Measurements from ENCODE around the gene KDM7A. TPM values are rescaled to one million over a fixed set of nuclear protein-coding genes. Genes with fewer than 3 reads are reported as not detected.

Gene KDM7A
- total RNA-seq, 2 donors from 2014 or later, result 12.8 to 15.4 TPM

DNA sequence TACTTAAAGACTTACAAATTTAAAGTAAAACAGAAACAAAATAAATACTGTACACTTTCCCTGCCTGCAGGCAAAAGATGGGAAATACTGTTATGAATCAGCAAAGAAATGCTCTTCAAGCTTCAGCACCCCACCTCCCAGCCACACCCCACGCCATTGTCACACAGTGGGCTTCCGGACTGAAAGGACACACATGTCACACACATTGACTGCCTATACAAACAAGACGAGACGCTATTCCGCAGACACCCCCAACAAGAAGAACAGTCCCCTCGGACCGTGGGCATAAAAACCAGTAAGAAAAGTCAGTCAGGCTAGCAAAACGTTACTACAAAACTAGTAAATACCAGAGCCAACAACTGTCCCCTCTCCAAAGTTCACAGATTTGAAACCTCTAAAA, 91.8 kb downstream of the KDM7A start:
- peaks cover 12% of the 10 kb centered on the region for H3K36me3 ChIP-seq
- H3K4me3 ChIP-seq, result no peak overlapping the region
- H3K4me1 ChIP-seq, result no peaks in the 10 kb centered on the region
- H3K27ac ChIP-seq, result no peak overlapping the region
- DNase-seq (ENCODE audit: low spot score), result no peak
- TF ChIP-seq, protein P1, sequence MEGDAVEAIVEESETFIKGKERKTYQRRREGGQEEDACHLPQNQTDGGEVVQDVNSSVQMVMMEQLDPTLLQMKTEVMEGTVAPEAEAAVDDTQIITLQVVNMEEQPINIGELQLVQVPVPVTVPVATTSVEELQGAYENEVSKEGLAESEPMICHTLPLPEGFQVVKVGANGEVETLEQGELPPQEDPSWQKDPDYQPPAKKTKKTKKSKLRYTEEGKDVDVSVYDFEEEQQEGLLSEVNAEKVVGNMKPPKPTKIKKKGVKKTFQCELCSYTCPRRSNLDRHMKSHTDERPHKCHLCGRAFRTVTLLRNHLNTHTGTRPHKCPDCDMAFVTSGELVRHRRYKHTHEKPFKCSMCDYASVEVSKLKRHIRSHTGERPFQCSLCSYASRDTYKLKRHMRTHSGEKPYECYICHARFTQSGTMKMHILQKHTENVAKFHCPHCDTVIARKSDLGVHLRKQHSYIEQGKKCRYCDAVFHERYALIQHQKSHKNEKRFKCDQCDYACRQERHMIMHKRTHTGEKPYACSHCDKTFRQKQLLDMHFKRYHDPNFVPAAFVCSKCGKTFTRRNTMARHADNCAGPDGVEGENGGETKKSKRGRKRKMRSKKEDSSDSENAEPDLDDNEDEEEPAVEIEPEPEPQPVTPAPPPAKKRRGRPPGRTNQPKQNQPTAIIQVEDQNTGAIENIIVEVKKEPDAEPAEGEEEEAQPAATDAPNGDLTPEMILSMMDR (IDR thresholded peaks at IDR 0.05), result no peak
- H3K9me3 ChIP-seq, result no peaks in the 10 kb centered on the region
- no peaks in the 10 kb centered on the region for H3K27me3 ChIP-seq

GRCh38 chr7:140084142-140084655, 92.6 kb downstream of the KDM7A start:
- H3K27me3 ChIP-seq, result no peaks in the 10 kb centered on the region
- H3K9me3 ChIP-seq, result no peaks in the 10 kb centered on the region
- peaks cover 9% of the 10 kb centered on the region for H3K36me3 ChIP-seq
- no peak overlapping the region for H3K27ac ChIP-seq
- H3K4me3 ChIP-seq, result no peak overlapping the region
- TF ChIP-seq, protein P1 (IDR thresholded peaks at IDR 0.05), result no peak
- DNase-seq (ENCODE audit: low spot score), result no peak
- no peaks in the 10 kb centered on the region for H3K4me1 ChIP-seq

DNA sequence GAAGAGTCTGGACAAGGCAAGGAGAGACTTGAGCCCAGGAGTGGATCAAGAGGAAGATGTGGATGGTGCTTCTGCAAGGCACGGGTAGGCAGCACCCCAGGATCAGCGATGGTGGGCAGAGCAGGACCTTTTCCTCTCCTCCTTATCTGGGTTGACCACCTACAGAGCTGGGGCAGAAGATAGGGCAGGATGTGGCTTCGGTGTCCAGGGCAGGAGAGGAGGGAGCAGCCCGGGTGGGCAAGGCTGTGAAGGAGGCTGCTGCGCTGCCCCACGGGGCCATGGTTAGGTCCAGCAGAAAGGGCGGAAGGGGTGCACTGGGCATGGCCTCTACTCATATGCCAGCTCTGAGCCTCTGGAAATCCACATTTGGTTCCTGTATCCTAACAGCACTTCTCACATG, 94.0 kb downstream of the KDM7A start:
- TF ChIP-seq, protein P1 (IDR thresholded peaks at IDR 0.05), result no peak
- no peaks in the 10 kb centered on the region for H3K9me3 ChIP-seq
- H3K4me3 ChIP-seq, result no peak overlapping the region
- no peaks in the 10 kb centered on the region for H3K4me1 ChIP-seq
- no peaks in the 10 kb centered on the region for H3K27me3 ChIP-seq
- peaks cover 8% of the 10 kb centered on the region for H3K36me3 ChIP-seq
- H3K27ac ChIP-seq, result no peak overlapping the region
- DNase-seq (ENCODE audit: low spot score), result no peak

DNA sequence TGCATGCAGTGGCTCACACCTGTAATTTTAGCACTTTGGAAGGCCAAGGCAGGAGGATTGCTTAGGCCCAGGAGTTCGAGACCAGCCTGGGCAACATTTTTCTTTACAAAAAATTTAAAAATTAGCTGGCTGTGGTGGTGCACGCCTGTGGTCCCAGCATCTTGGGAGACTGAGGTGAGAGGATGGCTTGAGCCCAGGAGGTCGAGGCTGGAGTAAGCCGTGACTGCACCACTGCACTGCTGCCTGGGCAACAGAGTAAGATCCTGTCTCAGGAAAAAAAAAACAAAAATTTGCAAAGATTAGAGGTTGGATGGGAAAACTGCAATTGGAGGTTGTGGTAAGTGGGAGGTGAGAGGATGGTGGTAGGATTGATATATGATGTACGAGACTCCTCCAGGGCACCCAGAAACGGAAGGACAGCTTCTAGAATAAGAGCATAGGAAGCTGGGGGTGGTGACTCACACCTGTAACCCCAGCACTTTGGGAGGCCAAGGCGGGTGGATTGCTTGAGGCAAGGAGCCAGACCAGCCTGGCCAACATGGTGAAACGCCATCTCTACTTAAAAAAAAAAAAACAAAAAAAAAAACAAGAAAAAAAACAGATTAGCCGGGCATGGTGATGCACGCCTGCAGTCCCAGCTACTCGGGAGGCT, 94.9 kb downstream of the KDM7A start:
- no peaks in the 10 kb centered on the region for H3K4me1 ChIP-seq
- DNase-seq (ENCODE audit: low spot score), result no peak
- no peaks in the 10 kb centered on the region for H3K9me3 ChIP-seq
- no peaks in the 10 kb centered on the region for H3K36me3 ChIP-seq
- TF ChIP-seq, protein P1 (IDR thresholded peaks at IDR 0.05), result no peak
- H3K4me3 ChIP-seq, result no peak overlapping the region
- H3K27ac ChIP-seq, result no peak overlapping the region
- no peaks in the 10 kb centered on the region for H3K27me3 ChIP-seq

- no peaks in the 10 kb centered on the region for H3K36me3 ChIP-seq
- TF ChIP-seq, protein P1 (IDR thresholded peaks at IDR 0.05), result no peak
- DNase-seq (ENCODE audit: low spot score), result no peak
These were observed 95.9 kb downstream of the KDM7A start for GRCh38 chr7:140080919-140081318.

DNA sequence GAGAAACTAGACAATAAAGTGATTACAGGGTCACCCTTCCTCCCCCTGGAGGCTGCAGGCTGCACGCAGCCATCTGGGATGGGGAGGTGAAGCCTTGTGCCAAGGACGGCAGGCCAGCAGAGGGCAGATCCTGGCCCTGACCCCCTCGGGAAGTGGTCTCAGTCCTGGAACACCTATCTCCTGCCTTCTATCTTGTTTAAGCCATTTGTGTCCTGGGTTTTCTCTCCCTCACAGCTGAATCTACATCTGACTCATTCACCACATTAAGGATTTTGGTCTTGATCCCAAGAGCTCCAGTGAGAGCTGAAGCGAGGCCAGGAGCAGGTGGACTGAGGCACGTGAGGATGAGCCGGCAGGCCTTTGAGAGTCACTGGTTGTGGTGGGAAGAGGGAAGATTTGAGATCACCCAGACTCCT, 97.7 kb downstream of the KDM7A start:
- Histone ChIP-seq H3K4me3 (no peak overlapping the region), H3K27ac (no peak overlapping the region), H3K4me1 (no peaks in the 10 kb centered on the region), H3K9me3 (no peaks in the 10 kb centered on the region), H3K36me3 (no peaks in the 10 kb centered on the region), H3K27me3 (no peaks in the 10 kb centered on the region)
- TF ChIP-seq, protein P1 (IDR thresholded peaks at IDR 0.05), result no peak
- no peak for DNase-seq (ENCODE audit: low spot score)

More at GRCh38 chr7:140080919-140081318, 95.9 kb downstream of the KDM7A start:
- Histone ChIP-seq H3K4me3 (no peak overlapping the region), H3K9me3 (no peaks in the 10 kb centered on the region), H3K4me1 (no peaks in the 10 kb centered on the region), H3K27me3 (no peaks in the 10 kb centered on the region), H3K27ac (no peak overlapping the region)

All from right atrium auricular region (tissue), 2 donors.